Frontal cortex (tissue), 4 donors: ENCODE results near the gene TSSK6. TPM values are rescaled to one million over a fixed set of nuclear protein-coding genes. Genes with fewer than 3 reads are reported as not detected.

Source experiments
- DNase-seq, 2 donors: peaks; one replicate each; pipeline ENCODE4 v3.0.0; 2012; ENCODE audit warnings: low spot score in 2 of 2
- FAIRE-seq: peaks from 2 replicates; lab custom pipeline; 2012; peaks lifted over from hg19 to GRCh38; lab: Jason Lieb, UNC
- total RNA-seq: library from RNA; depleted of rRNA; stranded (reverse); fragments of >200 nt; gene quantifications from one replicate; pipeline ENCODE4 v1.2.3, GENCODE V29; 2014
- donor health status: control.
- donor health status: control.
- donor health status: control.

Gene TSSK6
- total RNA-seq, 1 donor from 2014 or later, result 2.4 TPM

- FAIRE-seq (no peak), DNase-seq (no peak)
Measured at GRCh38 chr19:19545707-19546106, 30.4 kb upstream of the TSSK6 start.

- no peak for FAIRE-seq
- DNase-seq, result no peak
Measured at GRCh38 chr19:19544954-19545591, 29.7 kb upstream of the TSSK6 start.

- no peak for FAIRE-seq
Measured at GRCh38 chr19:19544257-19544953, 29.1 kb upstream of the TSSK6 start.

GRCh38 chr19:19543640-19544039, 28.3 kb upstream of the TSSK6 start:
- DNase-seq (no peak), FAIRE-seq (no peak)

More at GRCh38 chr19:19544257-19544953, 29.1 kb upstream of the TSSK6 start:
- DNase-seq, result no peak

GRCh38 chr19:19543101-19543500, 27.8 kb upstream of the TSSK6 start:
- FAIRE-seq (no peak), DNase-seq (no peak)

- FAIRE-seq (no peak), DNase-seq (no peak)
Measured at GRCh38 chr19:19542507-19542906, 27.2 kb upstream of the TSSK6 start.

- DNase-seq (peak in 1 of 2 donors; percentile 17), FAIRE-seq (no peak)
Measured at GRCh38 chr19:19541616-19542015, 26.3 kb upstream of the TSSK6 start.

GRCh38 chr19:19540715-19541515, 25.6 kb upstream of the TSSK6 start:
- DNase-seq, result peak in 1 of 2 donors; percentile 42

GRCh38 chr19:19540064-19540714, 24.8 kb upstream of the TSSK6 start:
- DNase-seq, result peak; percentile 52 to 80

More at GRCh38 chr19:19540715-19541515, 25.6 kb upstream of the TSSK6 start:
- no peak for FAIRE-seq

GRCh38 chr19:19539698-19540063, 24.3 kb upstream of the TSSK6 start:
- peak in 1 of 2 donors; percentile 40 for DNase-seq
- no peak for FAIRE-seq

More at GRCh38 chr19:19540064-19540714, 24.8 kb upstream of the TSSK6 start:
- no peak for FAIRE-seq

GRCh38 chr19:19538785-19539166, 23.4 kb upstream of the TSSK6 start:
- no peak for FAIRE-seq
- DNase-seq, result peak in 1 of 2 donors; percentile 47

- no peak for FAIRE-seq
- peak in 1 of 2 donors; percentile 72 for DNase-seq
Measured at GRCh38 chr19:19538061-19538784, 22.9 kb upstream of the TSSK6 start, which contains the start of gene CILP2. Gene CILP2 (plus strand): TSS chr19:19538265. CDS start chr19:19538350, 85 bp downstream.

GRCh38 chr19:19537075-19538048, 22.0 kb upstream of the TSSK6 start:
- DNase-seq, result peak in 1 of 2 donors; percentile 60
- no peak for FAIRE-seq

GRCh38 chr19:19535311-19536191, 20.2 kb upstream of the TSSK6 start:
- no peak for FAIRE-seq
- DNase-seq, result no peak

- DNase-seq, result no peak
Measured at GRCh38 chr19:19534556-19535265, 19.4 kb upstream of the TSSK6 start.

GRCh38 chr19:19533841-19534240, 18.5 kb upstream of the TSSK6 start:
- FAIRE-seq (no peak), DNase-seq (no peak)

More at GRCh38 chr19:19534556-19535265, 19.4 kb upstream of the TSSK6 start:
- no peak for FAIRE-seq
